Activated gamma-delta T cell (primary cell): ENCODE measurements around the gene TMEM132E.

Experiments
- DNase-seq: peaks from one replicate; lab custom pipeline; 2025; lab: John Stamatoyannopoulos, UW

TMEM132E gene

DNA sequence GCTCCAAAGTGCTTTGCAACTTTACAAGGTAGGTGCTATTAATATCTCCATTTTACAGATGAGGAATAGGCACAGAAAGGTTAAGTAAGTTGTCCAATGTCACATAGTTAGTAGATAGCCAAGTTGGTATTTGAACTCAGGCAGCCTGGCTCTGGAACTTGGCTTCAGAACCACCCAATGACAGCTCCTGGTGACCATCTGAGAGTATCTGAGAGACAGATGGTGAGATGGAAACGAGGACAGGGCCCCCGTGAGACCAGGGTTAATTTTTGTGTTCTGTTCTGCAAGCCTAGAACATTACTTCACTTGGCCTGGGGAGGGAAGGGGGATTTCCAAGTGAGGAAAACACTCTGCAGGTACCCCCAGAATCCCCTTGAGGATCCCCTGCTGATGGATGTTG is 9.8 kb upstream of the TMEM132E start:
- no peak for DNase-seq

DNA sequence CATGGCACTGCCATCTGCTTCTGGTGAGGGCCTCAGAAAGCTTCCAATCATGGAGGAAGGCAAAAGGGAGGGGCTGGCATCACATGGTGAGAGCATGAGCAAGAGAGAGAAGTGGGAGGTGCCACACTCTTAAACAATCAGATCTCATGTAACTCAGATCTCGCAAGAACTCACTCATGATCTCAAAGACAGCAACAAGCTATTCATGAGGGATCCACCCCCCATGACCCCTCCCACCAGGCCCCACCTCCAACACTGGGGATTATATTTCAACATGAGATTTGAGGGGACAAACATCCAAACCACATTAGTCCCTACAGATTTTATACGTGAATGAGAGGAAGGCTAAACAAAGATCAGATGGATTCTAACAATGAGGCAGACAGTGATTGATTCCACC is 8.9 kb upstream of the TMEM132E start:
- no peak for DNase-seq

DNA sequence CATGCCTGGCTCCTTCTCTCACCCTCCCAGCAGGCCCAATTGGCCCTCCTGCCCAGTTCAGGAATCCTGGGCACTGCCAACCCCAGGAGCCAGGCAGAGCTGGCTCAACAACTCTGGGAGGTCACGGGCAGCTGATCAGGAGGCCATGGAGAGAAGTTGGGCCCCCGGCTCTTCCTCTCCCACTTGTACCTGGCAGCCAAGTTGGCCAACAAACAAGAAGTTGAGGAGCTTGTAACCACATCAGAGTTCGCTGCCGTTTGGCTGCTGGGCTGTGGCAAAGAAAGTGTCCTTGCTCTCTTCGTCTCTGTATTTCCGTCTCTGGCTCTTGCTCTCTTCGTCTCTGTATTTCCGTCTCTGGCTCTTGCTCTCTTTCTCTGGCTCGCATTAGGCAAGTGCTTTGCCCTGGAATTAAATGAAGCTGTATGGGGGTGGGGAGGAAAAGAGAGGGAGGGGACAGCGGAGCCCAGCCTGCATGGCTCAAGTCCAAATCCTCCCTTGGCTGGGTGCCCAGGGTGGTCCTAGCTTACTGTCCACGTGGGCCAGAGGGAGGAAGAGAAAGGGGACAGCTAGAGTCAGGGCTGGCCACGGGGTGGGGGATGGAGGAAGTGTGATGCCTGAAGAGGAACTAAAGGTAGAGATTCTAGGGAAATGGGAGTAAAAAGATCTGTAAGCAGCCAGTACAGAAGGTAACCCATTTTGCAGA is 7.8 kb upstream of the TMEM132E start:
- no peak for DNase-seq

DNA sequence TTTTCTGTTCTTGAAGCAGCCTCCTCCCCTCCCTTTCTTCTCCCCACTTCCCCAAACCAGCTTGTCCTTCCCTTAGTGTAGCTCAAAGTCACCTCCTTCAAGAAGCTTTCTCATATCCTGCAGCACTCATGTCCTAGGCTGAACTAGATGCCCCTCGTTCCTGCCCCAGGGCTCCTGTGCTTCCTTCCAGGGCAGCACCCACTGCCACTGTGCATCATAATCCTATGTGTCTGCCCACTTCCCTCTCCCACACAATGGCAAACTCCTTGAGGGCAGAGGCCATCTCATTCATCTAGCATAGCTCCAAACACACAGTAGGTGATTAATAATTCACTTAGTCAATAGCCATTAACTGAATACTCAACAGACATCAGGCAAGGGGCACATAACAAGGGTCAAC is 6.9 kb upstream of the TMEM132E start:
- no peak for DNase-seq

DNA sequence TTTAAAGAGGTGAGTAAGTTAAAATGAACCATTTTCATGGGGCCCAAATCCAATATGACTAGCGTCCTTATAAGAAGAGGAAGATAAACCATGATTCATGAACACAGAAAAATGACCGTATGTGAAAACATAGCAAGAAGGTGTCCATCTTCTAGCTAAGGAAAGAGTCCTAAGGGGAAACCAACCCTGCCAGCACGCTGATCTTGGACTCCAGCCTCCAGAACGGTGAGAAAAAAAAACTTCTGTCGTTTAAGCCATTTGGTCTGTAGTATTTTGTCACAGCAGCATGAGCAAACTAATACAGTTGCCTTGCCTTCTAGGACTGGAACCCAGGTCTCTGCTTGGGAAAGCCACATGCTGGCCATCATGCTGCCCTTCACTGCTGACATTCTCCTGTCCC is 4.2 kb upstream of the TMEM132E start:
- no peak for DNase-seq

DNA sequence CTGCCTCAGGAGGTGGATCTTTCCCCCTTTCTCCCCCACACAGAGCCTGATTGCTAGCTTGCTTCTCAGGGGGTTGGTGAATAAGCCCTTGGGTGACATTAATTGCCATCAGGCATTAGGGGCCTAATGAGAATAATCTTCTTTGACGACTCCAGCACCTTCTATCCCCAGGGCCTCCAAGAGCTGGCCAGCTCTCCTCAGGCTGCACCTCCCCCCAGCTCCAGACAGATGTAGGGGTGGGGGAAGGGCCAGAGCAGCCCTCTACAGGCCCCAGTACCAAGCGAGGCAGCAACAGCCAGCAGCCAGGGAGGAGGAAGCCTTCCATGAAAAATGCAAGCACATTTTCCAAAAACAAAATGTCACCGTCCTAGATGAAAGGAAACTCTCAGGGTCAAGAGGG is 1.4 kb upstream of the TMEM132E start:
- no peak for DNase-seq

DNA sequence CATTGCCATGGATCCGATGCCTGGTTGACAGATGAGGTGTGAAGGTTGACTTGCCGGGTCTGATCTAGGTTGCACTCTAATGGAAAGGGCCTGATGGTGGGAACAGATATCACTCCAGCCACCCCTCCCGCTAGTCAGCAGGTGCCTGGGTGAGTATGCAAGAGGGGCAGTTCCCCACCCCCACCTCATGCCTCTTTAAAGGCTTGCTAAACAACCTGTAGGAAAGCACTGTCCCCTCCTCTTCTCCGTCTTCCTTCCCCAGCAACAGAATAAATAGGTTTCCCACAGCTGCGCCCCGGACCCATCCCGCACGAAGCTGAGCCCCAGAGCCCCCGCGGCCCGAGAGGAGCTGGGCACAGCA is 746 bp upstream of the TMEM132E start:
- no peak for DNase-seq

DNA sequence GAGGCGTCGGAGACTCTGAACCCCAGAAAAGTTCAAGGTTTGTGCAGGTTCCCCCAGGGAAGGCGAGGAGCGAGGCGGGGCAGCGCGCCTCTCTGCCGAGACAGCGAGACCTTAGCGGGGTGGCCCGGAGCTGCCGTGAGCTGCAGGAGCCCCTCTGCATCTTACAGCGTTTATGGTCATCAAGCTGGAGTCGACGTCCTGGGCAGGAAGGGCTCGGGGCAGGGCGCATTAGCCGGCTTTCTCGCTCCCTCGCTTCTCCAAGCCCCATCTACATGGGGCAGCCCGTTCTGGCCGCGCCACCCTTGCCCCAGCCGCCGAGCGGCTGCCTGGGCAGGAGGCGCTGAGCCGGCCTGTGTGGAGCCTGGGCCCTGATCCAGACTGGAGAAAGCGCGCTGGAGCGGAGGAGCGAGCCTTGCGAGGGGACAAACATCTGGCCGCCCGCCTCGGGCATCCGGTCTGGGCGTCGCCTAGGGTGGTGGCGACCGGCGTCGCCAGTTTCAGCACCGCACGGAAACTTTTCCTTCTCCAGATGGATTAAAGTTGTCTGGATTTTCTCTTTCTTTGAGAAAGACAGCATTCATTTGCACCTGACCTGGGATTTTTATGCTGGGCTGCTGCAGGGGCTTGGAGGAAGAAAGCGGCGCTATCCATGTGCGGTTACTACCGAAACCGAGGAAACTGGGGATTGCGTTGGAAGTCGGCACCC is 750 bp downstream of the TMEM132E start:
- no peak for DNase-seq

DNA sequence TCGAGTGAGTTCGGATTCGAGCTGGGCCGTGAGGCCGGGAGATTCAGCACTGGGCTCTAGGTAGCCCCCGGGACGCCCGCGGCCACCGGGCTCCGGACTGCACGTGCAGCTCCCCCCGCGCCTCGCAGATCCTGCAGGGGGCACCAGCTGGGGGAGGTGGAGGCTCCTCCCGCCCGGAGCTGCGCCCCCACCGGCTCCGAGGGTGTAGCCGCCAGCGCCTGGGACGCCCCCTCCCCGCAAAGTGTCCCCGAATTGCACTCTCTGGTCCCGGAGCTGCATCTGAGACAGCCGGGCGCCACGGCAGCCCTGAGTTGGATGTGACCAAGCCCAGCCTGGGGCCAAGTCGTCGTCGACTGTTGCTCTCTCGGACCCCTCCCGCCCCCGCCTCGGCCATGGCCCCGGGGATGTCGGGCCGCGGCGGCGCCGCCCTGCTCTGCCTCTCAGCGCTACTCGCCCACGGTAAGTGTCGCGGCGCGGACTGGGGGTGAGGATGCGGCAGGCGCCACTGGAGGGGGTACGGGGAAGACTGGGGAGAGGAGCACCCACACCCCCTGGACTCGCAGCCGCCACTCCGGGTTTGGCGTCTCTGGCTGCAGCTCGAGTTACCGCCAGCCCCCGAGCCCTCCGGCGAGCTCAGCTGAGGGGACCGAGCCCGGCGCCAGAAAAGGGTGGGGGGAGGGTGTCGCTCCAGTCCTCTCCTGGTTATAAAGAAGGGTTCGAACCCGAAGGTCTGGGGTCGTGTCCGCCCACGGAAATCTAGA is 1.5 kb downstream of the TMEM132E start:
- DNase-seq, result no peak

DNA sequence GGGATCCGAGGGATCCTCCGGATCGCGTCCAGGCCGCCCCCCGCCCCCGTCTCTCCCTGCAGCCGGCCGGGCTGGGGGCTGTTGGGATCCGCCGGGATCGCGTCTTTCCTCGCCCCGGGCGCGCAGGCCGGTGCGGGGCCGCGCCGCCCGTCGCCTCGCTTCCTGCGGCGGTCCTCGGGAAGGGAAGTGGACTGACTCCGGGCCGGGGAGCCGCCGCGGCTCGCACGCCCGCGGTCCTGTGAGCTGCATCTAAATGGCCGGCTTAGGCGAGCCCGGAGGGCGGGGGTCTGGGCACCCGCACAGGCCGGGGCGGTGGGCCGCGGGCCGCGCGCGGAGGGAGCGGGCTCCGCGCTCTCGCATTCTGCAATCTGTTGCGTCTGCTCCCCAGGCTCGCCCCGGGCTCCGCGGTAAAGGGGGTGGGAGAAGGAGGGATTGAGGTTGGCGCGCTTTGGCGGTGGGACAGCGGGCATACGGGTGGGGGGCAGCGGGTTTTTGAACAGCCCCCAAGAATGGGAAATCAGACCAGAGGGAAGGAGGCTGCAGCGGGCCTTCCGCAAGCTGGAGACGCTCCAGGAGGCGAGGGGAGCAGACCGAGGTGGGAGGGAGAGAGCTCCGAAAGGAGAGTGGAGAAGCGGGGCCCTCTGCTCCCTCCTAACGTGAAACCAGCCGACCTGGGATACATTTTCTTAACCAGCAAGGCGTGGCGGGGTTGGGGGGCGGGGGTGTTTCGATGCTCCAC is 2.2 kb downstream of the TMEM132E start:
- no peak for DNase-seq

DNA sequence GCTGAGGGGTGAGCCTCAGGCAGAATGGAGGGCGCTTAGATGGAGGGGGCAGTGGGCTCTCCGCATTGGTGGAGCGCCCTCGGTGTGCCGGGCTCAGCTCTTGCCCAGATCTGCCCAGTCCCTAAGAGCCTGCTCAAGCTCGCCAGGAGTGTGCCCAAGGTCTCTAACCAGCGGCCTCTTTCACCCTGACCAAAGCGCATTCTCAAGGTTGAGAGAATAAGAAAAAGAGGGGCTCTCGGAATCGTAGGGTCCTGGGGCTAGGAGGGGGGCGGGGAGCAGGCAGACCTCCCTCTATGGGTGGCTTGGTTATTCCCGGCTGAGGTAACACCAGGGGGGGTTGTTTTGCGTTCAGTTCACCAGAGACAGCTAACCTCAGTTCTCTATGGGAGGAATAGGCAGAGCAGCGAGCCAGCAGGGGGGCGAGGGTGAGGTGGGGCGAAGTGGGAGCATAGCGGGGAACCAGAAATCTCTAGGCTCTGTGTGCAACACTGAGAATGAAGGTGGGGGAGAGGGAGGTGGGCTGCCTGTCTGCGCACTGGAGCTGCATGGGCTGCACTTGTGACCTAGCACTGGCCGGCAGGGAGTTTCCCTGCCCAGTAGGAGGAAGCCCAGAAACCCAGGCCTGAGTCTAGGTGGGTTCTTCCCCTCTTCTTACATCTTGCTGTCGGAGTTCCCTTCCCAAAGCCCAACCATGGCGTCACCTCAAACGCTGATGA is 3.0 kb downstream of the TMEM132E start:
- no peak for DNase-seq

DNA sequence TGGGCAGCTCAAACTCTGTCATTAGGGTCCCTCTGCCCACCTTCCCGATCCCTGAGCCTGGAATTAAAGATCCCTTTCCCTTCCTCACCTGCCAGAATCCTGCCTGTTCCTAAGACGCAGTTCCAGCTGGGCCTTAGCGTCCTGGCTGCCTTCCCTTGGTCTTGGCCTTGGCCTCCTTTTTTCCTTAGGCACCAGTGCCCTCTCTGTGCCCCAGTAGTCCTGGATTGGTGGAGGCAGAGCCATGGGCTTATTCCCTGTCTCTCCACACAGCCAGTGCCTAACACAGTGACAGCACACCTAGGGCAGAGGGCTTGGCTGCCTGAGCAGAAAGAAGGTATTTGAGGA is 3.5 kb downstream of the TMEM132E start:
- no peak for DNase-seq

DNA sequence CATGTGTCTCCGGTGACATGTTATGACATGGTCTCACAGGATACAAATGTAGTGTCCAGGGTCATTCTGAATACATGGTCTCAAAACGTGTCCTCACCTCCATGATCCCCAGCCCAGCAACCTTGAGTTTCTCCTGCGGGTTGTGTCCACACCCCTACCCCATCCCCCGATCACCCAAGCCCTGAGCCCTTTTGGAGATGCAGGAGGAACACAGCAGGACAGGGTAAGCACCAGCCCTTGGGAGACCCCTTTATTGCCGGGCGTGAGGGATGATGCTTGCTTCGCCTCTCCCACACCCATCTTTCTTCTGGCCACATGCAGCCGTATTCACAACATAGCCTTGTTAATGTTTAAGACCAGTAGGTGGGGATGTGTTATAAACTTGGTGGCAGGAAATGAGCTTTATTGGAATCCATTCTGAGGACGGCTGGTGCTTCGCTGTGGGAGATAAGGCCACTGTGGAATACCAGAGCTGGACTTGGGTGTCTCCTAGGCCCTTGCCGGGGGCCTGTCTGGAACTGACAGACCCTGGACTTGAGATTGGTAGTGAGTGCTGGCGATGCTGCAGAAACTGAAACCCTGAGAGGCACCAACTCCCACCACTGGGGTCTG is 5.5 kb downstream of the TMEM132E start:
- no peak for DNase-seq

DNA sequence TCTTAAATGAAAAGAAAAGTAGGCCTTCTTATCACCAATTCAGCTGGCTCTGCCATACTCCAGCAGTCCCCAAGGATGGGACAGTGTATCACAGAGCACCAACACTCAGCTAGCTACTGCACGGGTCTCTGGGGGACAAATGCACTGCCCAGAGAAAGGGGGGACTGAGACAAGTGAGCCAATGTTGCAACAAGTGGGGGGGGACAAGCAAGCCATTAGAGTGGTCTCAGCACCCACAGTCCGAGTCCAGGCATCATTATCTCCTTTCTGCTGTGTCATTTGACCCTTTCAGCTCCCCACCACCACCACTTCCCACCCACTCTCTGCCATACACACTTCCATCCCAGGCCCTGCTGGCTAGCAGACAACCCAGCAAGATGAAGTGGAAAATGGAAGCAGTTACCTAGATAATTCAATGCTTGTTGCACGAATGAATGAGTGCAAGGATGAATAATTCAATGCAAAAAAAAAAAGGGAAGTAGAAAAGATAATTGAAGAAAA is 7.0 kb downstream of the TMEM132E start:
- DNase-seq, result no peak

DNA sequence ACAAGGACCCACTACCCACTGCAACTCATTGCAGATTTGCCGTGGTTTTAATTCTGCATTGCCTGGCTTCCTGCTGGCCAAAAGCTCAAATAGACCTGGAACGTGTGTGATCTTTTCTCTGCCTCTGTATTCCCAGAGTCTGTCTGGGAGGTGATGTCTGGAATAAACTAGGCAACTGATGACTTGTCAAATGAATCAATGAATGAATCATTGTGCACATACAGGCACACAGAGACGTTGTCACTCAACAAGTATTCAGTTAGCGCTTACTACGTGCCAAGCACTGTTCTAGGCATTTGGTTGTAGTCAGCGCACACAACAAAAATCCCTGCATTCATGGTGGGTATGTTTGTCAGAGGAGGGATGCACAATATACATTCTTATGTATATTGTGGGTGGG is 8.9 kb downstream of the TMEM132E start:
- DNase-seq, result no peak

DNA sequence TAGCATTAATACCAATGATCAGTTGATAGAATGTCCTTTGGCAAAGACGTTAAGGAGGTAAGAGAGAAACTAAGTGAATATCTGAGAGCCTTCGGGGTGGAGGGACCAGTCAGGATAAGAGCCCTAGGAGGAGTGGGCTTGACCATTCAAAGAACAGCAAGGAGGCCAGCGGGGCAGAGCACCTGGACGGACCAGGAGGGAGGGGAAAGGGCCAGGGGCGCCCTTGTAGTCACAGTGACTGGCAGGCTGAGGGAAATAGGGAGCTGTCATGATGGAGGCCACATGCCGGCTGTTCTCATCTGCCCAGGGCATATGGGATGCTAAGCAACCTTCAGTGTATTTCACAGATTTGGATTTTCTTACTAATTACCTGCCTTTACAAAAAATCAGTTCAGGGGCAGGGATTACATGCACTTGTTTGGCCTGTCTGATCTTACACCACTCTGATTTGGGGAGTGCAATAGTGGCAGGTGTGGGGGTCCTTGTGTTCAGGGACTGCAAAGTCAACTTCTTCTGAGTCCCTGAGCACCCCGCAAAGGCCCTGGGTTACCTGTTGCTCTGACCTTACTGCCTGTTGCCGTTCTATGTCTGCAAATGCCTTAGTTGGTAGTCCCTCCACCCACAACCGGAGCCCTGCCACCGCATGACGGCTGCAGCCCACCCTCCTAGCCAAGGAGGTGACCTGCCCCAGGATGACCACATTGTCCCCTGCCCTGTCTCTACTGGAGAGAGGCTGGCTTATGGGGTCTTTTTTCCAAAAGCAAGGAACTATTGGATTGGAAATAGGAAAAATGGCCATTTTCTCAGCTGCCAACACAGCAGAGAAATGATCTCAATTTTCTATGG is 10.0 kb downstream of the TMEM132E start:
- no peak for DNase-seq

DNA sequence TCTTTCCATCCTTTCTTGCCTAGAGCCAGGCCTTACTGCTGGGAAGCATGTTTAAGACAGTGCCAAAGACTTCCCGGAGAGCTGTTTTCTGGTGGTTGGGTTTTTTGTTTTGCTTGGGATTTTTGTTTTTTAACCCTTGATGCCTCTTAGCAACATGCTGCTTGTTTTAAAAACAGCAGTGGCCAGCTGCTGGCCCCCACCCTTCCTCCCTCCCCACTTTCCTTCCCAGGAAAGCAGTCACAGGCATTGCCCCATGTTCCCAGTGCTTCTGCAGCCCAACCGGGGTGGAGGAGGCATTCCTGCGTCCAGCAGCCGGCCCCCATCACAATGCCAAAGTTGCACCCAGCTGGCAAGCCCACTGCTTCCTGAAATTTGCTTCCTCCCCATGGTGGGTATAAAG is 12.6 kb downstream of the TMEM132E start:
- no peak for DNase-seq

DNA sequence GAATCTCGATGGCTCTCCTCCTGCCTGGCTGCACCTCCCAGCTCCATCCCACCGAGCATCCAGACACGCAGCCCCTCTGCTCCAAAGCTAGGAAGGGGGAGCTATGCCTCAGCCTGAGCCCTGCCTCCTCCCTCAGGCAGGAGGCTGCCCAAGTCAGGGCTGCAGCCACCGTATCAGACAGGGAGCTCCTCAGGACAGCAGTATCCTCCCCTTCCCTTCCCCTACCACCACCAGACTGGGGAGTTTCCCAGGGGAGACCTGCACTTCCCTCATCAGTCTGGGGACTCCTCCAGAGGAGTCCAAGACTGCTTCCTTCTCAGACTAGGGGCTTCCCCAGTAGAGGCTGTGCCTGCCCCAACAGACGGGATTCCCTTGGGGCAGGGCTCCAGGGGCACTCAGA is 17.5 kb downstream of the TMEM132E start:
- no peak for DNase-seq

DNA sequence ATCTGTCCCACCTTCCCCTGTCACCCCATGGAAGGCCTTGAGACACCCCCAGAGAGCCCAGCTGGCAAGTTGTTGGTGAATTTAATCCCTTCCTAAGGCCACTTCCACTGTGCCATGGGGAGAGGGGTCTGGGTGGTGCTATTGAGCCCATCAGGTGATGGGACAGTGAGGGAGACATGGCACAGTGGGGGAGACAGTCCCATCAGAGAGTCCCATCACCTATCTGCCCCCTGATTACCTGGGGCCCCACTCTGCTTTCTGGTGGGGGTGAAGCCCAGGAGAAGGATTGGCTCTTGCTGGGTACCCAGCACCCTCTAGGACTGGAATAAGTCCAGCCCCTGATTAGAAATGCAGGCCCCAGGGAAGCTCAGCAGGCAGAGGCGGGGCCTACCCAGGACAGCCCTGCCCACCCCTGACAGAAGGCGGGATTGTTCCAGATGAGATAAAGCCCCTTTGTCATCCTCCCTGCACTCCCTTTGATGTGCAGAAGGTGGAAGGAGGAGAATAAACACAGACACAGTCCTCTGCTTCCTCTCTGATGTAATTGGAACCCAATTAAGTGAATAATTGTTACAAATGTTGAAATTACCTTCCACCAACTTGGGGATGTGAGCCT is 18.9 kb downstream of the TMEM132E start:
- DNase-seq, result no peak

DNA sequence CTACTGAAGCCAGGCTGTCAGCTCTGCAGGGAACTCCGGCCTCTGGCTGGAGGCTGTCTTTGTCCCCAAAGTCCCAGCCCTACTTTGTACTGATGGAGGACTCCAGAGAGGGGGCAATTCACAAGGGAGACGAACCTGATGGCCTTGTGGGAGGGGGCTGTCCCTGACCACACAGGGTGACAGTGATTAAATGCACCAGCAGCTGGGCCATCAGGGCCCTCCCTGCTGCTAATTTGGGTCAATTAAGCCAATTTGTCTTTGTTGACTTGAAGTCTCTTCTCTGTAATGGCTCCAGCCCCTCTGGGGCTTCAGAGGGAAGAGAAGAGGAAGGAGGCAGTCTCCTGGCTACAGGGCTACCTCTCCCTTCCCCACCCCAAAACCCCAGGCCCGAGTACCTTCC is 22.0 kb downstream of the TMEM132E start:
- DNase-seq, result no peak
